Suprapubic skin (tissue), 4 donors: ENCODE measurements around the gene BANP. TPM values are rescaled to one million over a fixed set of nuclear protein-coding genes. Genes with fewer than 3 reads are reported as not detected.
"Not testable (repeated sequence)": the region's sequence is repeated elsewhere in the genome, so short reads cannot be mapped to it uniquely, and the experiment has no call there.

Source experiments
- DNase-seq, 2 donors: peaks; one replicate each; pipeline ENCODE4 v3.0.0-alpha.2; 2019; ENCODE audit warnings: low spot score in 2 of 2
- H3K27ac ChIP-seq: fragments of 200-600 bp; sonication (generic); one replicate; pipeline ENCODE4 v1.5.1; 2019
- H3K27me3 ChIP-seq: fragments of 200-600 bp; sonication (generic); one replicate; pipeline ENCODE4 v1.5.1; 2019
- H3K36me3 ChIP-seq: fragments of 200-600 bp; sonication (generic); one replicate; pipeline ENCODE4 v1.5.1; 2019
- H3K4me1 ChIP-seq: fragments of 200-600 bp; sonication (generic); one replicate; pipeline ENCODE4 v1.5.1; 2019
- H3K4me3 ChIP-seq: fragments of 200-600 bp; sonication (generic); one replicate; pipeline ENCODE4 v1.5.1; 2019; ENCODE audit warnings: mild to moderate bottlenecking
- H3K9me3 ChIP-seq: fragments of 200-600 bp; sonication (generic); one replicate; pipeline ENCODE4 v1.5.1; 2019
- CTCF ChIP-seq, 2 donors: fragments of 200-600 bp in 1 of 2; fragments of 450-650 bp in 1 of 2; sonication (generic) in 1 of 2; IDR thresholded peaks; one replicate each; pipeline ENCODE4 v1.5.1; 2016 to 2019; ENCODE audit warnings: antibody characterized with exemption in 2 of 2, mild to moderate bottlenecking in 1 of 2, moderate library complexity in 1 of 2
- EP300 ChIP-seq: sonication (generic); formaldehyde crosslinking; IDR thresholded peaks from one replicate; pipeline ENCODE4 v1.6.1; 2017; ENCODE audit warnings: antibody characterized with exemption
- POLR2A ChIP-seq, 2 donors: fragments of 450-650 bp; IDR thresholded peaks; one replicate each; pipeline ENCODE4 v1.6.1; 2017; ENCODE audit warnings: antibody characterized with exemption in 2 of 2, mild to moderate bottlenecking in 2 of 2, moderate library complexity in 2 of 2
- POLR2AphosphoS5 ChIP-seq, 3 donors: sonication (generic); formaldehyde crosslinking; IDR thresholded peaks; one replicate each; pipeline ENCODE4 v1.6.1; 2017; ENCODE audit warnings: antibody characterized with exemption in 3 of 3
- WGBS: methylation state at CpG from one replicate; pipeline ENCODE4 v1.1.5; 2018; 5-methylcytosine and 5-hydroxymethylcytosine counted together
- total RNA-seq, 4 donors: library from RNA; depleted of rRNA; stranded (reverse); fragments of >200 nt; gene quantifications; one replicate each; pipeline ENCODE4 v1.1.0, GENCODE V29; 2016

BANP gene
- total RNA-seq, 4 donors from 2014 or later, result 24.9 to 40.1 (median 26.5) TPM

- H3K27me3 ChIP-seq, result no peaks in the 10 kb centered on the region
- no peak overlapping the region for H3K27ac ChIP-seq
- H3K4me3 ChIP-seq, result no peak overlapping the region
- H3K9me3 ChIP-seq, result no peaks in the 10 kb centered on the region
- no peak for DNase-seq
- 95% methylated on average over 8 of the region's 8 CpGs for WGBS
- H3K4me1 ChIP-seq, result peaks cover 2% of the 10 kb centered on the region
- H3K36me3 ChIP-seq, result peaks cover 36% of the 10 kb centered on the region
- TF ChIP-seq POLR2AphosphoS5 (IDR thresholded peaks at IDR 0.05) (no peak), EP300 (no peak), CTCF (IDR thresholded peaks at IDR 0.05) (no peak), POLR2A (IDR thresholded peaks at IDR 0.05) (no peak)
These were observed 79.3 kb downstream of the BANP start for GRCh38 chr16:88030498-88030897.

GRCh38 chr16:88030961-88031360 is 79.7 kb downstream of the BANP start:
- peaks cover 41% of the 10 kb centered on the region for H3K36me3 ChIP-seq
- WGBS, result 90% methylated on average over 5 of the region's 9 CpGs
- H3K27me3 ChIP-seq, H3K27ac ChIP-seq, DNase-seq, H3K4me1 ChIP-seq, H3K9me3 ChIP-seq, H3K4me3 ChIP-seq: not testable (repeated sequence)

DNA sequence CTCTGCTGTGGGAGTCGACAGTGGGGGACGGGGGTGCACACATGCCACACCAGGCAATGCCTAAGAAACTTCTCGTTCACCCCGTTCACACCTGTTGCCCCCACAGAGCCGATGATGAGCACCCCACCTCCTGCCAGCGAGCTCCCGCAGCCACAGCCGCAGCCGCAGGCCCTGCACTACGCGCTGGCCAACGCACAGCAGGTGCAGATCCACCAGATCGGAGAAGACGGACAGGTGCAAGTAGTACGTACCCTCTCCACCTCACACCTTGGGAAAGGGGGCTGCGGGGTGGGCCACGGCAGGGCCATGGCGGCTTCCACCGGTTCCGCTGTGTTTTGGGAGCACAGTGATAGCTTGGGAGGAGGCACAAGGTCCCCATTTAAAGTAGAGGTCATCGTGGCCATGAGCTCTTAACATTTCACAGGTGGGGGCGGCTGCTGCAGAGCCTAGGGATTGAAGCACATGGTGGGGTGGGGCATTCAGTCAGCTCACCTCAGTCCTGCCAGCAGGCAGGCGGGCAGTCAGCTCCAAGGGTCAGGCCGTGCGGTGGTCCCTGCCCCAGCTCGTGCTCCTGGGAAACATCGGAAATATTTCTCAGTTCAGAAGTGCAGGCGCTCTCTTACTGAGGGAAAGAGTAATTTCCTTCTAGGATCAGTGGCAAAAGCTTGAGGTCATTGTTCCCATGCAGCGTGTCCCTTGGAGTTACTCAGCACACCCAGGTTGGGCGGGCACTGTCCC is 81.9 kb downstream of the BANP start:
- H3K4me3 ChIP-seq, DNase-seq, H3K27me3 ChIP-seq, H3K9me3 ChIP-seq, H3K27ac ChIP-seq, H3K4me1 ChIP-seq: not testable (repeated sequence)
- WGBS, result 92% methylated on average over 17 of the region's 30 CpGs
- H3K36me3 ChIP-seq, result peaks cover 42% of the 10 kb centered on the region

- WGBS, result 93% methylated on average over 7 of the region's 7 CpGs
- Histone ChIP-seq H3K4me1 (no peaks in the 10 kb centered on the region), H3K9me3 (no peaks in the 10 kb centered on the region), H3K4me3 (no peak overlapping the region), H3K36me3 (peaks cover 51% of the 10 kb centered on the region), H3K27ac (no peak overlapping the region), H3K27me3 (no peaks in the 10 kb centered on the region)
- TF ChIP-seq POLR2A (IDR thresholded peaks at IDR 0.05) (no peak), EP300 (no peak), CTCF (IDR thresholded peaks at IDR 0.05) (no peak), POLR2AphosphoS5 (IDR thresholded peaks at IDR 0.05) (no peak)
- no peak for DNase-seq
These were observed 83.5 kb downstream of the BANP start for GRCh38 chr16:88034770-88035169.

DNA sequence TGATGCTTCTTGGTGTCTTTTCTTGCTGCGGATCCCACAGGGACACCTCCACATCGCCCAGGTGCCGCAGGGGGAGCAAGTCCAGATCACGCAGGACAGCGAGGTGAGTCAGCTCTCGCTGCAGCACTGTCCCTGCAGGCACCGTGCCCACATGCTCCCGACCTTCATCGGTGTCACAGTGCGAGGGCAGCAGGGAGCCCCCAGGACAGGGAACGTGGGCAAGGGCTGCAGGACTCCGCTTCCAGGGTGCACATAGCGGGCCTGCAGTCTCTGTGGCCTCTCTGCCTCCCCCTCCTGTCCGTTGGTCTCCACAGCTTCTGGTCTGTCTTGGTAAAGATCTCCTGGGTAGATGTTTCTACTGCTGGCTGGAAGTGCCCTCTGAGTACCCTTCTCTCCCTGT is 84.1 kb downstream of the BANP start:
- TF ChIP-seq CTCF (IDR thresholded peaks at IDR 0.05) (no peak), POLR2AphosphoS5 (IDR thresholded peaks at IDR 0.05) (no peak), EP300 (no peak), POLR2A (IDR thresholded peaks at IDR 0.05) (no peak)
- no peaks in the 10 kb centered on the region for H3K4me1 ChIP-seq
- no peak for DNase-seq
- WGBS, result 92% methylated on average over 14 of the region's 14 CpGs
- H3K27ac ChIP-seq, result no peak overlapping the region
- H3K27me3 ChIP-seq, result no peaks in the 10 kb centered on the region
- no peaks in the 10 kb centered on the region for H3K9me3 ChIP-seq
- no peak overlapping the region for H3K4me3 ChIP-seq
- peaks cover 54% of the 10 kb centered on the region for H3K36me3 ChIP-seq

DNA sequence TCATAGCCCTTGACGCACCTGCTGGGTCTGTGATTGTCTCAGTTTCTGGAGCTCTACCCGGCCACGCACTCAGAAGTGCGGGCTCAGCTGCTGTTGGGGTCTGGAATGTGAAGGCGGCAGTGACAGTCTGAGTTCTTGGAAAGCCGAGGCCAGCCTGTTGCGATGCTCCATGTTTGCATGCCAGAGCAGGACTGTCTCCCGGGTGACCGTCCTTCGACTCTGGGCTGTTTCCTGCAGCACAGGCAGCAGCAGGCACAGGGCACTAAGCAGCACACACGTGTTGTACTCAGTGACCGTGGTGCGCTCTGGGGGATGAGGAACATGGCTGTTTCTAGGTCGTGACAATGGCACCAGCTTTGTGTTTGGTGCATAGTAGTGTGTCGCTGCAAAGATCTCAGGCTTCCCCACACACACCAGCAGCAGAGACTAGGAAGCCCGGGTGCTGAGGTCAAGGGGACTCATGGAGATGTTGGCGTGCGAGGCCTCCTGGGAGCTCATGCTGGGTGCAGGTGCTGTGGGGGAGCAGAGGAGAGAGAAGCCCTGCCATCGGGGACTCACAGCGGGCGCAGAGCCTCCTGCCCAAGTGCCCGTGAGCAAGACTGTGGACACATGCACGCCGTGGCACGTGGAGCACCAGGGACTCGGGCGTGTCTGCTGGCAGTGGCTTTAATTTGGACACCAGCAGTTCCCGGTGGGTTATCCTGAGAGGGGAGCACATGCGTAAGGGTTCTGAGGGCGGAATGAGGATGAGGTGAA is 84.8 kb downstream of the BANP start:
- H3K27ac ChIP-seq, H3K4me3 ChIP-seq, DNase-seq, H3K27me3 ChIP-seq, H3K4me1 ChIP-seq, H3K9me3 ChIP-seq: not testable (repeated sequence)
- 93% methylated on average over 20 of the region's 30 CpGs for WGBS
- peaks cover 55% of the 10 kb centered on the region for H3K36me3 ChIP-seq

- H3K4me3 ChIP-seq, H3K27ac ChIP-seq, H3K4me1 ChIP-seq, DNase-seq, H3K9me3 ChIP-seq, H3K27me3 ChIP-seq: not testable (repeated sequence)
- WGBS, result 92% methylated on average over 10 of the region's 10 CpGs
- H3K36me3 ChIP-seq, result peaks cover 54% of the 10 kb centered on the region
These were observed 85.4 kb downstream of the BANP start for GRCh38 chr16:88036640-88036996.

DNA sequence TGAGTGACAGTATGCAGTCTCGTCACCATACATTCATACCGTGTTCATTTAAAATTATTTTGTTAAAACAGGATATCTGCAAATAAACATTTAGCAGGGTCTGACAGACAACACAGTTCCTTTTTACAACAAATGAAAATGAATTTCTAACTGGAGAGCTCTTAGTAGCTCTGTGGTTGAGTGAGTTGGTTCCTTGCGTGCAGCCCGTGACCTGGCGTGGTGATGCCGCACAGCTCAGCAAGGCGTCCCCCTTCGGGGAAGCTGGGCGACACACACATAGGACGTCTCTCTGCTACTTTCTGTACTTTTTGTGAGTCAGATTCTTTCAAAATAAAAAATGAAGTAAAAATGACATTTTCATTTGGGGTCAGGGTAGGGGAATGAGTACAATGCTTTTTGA is 86.1 kb downstream of the BANP start:
- not testable (repeated sequence) for H3K4me1 ChIP-seq, H3K27me3 ChIP-seq, H3K27ac ChIP-seq, H3K9me3 ChIP-seq, DNase-seq, H3K4me3 ChIP-seq
- WGBS, result 85% methylated on average over 10 of the region's 10 CpGs
- H3K36me3 ChIP-seq, result peaks cover 54% of the 10 kb centered on the region

GRCh38 chr16:88037876-88038525 is 86.8 kb downstream of the BANP start:
- not testable (repeated sequence) for H3K27me3 ChIP-seq, DNase-seq, H3K9me3 ChIP-seq, H3K4me1 ChIP-seq, H3K4me3 ChIP-seq, H3K27ac ChIP-seq
- WGBS, result 93% methylated on average over 26 of the region's 28 CpGs
- peaks cover 52% of the 10 kb centered on the region for H3K36me3 ChIP-seq

GRCh38 chr16:88038526-88038908 is 87.3 kb downstream of the BANP start:
- H3K36me3 ChIP-seq, result peaks cover 46% of the 10 kb centered on the region
- not testable (repeated sequence) for DNase-seq, H3K4me1 ChIP-seq, H3K27me3 ChIP-seq, H3K4me3 ChIP-seq, H3K9me3 ChIP-seq, H3K27ac ChIP-seq
- WGBS, result 92% methylated on average over 8 of the region's 9 CpGs
